ENCODE data around the gene LINS1.
"Not testable (repeated sequence)": the region's sequence is repeated elsewhere in the genome, so short reads cannot be mapped to it uniquely, and the experiment has no call there.

The LINS1 gene

GRCh38 chr15:100598655-100599054 lies 3.3 kb downstream of the LINS1 start:
- peak; percentile 15 for DNase-seq

GRCh38 chr15:100597862-100598261 lies 4.1 kb downstream of the LINS1 start:
- peak; percentile 29 for DNase-seq

DNA sequence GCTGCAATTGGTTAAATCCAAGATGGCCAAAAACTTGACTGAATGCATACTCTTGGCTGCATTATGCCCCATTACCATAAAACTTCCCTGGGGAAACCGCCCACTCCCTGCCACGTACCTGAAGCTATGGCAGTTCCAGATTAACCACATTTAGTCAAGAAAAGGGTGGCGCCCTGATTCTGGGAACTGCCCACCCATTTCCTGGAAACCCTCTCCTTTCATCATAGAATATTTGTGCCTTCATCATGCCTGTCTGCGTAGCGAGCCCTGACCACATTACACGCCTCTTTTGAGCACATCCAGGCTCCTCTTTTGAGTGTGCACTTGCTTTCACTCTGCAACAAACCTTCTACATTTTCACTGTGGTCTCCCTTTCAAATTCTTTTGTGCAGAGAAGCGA lies 5.2 kb downstream of the LINS1 start:
- DNase-seq = peak; percentile 96

DNA sequence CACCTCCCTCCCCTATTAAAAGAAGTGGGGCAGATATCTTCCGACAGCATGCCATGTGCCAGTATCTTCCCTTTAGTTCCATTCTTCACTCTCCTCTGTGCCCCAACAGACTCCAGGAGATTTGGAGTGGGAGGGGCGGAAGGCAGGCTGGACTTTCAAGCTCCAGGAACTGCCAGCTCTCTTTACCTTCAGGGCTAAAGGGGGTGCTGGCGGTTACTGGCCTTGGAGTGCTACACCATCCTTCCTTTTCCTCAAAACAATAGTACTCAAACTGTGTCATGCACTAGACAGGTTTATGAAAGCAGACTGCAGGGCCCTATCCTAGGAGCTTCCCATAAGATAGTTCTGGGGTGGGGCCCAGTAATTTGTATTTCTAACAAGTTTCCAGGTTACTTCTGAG lies 6.0 kb downstream of the LINS1 start:
- peak; percentile 27 for DNase-seq

DNA sequence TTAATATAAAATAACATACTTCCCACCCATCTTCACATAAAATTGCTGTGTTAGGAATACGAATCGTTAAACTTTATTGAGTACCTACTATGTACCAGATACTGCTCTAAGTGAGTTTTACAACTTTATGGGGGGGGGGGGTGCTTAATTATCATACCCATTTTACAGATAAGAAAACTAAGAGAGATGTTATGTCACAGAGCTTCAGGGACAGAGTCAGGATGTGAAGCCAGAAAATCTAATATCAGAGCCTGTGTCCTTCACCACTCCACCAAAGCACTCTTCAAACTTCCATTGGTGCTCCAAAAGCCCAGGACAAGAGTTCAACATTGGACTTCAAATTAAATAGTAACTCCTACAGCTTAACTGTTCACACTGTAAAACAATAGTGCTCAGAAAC lies 8.6 kb downstream of the LINS1 start:
- DNase-seq = no peak

- no peak for DNase-seq
Measured at GRCh38 chr15:100592898-100593297, 9.1 kb downstream of the LINS1 start.

GRCh38 chr15:100591835-100592234 lies 10.1 kb downstream of the LINS1 start:
- no peak for DNase-seq

DNA sequence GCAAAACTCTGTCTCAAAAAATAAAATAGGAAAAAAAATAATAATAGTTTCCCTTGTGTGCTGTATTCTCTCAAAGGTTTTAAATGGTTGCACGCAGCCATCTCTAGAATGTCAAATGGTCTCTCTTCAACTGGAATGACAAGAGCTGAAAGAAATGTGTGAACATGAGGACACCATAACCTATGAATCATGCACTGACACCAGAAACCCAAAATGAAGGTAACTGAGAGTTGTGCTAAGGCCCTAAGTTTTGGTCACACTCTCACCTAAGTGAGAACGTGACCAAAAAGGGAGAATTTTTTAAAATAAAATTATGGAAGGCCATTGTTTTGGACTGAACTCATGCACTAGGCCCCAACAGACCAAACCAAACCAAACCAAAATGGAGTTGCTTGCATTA lies 10.8 kb downstream of the LINS1 start:
- not testable (repeated sequence) for DNase-seq

- no peak for DNase-seq
Measured at GRCh38 chr15:100588638-100589242, 13.2 kb downstream of the LINS1 start.

DNA sequence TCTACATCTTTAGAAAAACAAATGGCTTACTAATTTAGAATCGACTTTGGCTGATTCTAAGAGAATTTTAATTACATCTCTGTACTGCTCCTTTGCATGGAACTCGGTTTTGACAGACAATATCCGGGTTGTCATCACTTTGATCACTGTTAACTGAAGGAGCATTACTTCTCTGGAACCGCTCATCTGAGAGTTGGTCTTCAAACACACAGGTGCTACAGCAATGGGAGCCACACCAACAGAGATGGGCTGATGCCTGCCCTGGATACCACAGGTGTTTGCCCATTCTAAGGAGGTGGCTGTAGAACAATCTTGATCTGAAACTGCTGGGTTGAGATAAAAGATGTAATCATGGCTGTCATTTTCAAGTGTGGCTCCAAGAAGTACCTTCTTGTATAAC lies 21.6 kb downstream of the LINS1 start:
- DNase-seq = no peak

- DNase-seq = no peak
Measured at GRCh38 chr15:100573526-100573925, 28.5 kb downstream of the LINS1 start.

DNA sequence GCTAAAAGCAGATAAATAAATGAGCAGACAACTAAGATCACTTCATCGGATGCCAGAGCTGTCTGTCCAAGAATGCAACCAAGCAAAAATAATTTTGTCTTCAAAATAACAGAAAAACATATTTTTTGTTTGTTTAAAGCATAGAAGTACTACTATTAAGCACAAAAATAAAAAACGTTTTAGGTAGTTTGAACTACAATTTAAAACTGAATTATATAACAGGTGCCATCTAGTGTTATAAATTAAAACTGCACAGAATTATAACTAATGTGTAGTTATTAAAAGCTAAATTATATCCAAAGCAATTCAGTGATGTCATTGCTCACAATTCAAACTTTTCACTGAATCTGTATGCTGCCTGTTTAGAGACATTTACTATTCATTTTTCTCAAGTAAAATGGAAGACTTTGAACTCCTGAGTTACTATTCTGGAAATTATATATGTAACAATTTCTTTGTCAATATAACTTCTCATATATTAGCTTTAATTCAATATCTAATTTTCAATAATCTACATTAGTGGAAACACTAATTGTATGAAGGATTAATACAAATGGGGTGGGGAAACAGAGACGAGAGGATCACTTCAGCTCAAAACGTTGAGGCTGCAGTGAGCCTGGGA lies 29.5 kb downstream of the LINS1 start:
- no peak for DNase-seq

DNA sequence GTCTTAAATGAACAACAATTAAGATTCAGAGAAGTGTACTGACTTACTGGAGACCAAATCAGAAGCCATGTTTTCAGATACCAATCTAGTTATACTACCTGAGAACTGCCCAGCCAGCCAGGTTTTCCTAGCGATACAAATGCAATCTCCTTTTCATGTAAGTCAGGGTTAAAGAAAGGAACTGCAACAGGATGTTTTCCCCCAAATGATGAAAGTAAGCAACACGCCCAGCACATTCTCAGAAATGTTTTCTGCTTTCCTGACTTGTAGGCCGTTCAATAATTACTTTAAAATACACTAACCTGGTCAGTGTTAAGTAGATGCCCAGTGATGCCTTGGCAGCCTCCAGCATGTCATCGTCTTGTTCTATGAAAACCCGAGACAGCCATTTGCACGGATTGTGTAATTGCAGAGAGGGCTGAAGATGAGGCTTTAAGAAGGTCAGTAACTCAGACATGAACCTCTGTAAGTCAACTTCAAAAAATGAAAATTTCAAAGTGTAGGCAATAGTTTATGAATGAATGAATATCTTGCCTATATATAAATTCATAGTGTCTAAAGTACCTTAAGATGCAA lies 30.3 kb downstream of the LINS1 start:
- DNase-seq = no peak

- no peak for DNase-seq
Measured at GRCh38 chr15:100570735-100571313, 31.2 kb downstream of the LINS1 start.

GRCh38 chr15:100570275-100570674 lies 31.7 kb downstream of the LINS1 start:
- DNase-seq = no peak

DNA sequence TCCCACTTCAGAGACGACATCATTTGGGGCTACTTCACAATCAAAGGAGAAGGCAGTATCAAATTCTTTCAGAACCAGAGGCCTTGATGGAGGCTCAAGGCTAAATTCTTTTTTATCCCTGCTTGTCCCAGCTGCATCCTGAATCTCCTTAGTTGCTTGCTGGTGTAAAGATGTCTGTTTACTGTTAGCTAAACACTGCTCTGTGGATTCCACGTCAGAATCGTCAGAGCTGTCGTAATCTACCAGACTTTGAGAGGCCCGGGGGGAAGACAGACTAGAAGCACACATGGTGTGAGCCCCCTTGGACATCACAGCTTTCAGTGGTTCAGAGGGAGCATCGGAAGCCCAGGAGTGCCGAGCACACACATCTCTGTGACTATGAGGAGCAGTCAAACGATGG lies 32.6 kb downstream of the LINS1 start:
- DNase-seq = no peak

GRCh38 chr15:100566850-100567628 lies 34.9 kb downstream of the LINS1 start:
- DNase-seq = no peak

- no peak for DNase-seq
Measured at GRCh38 chr15:100565591-100565990, 36.4 kb downstream of the LINS1 start.

GRCh38 chr15:100560323-100560722 lies 41.7 kb downstream of the LINS1 start:
- no peak for DNase-seq

- no peak for DNase-seq
Measured at GRCh38 chr15:100559330-100559729, 42.7 kb downstream of the LINS1 start.

- DNase-seq = no peak
Measured at GRCh38 chr15:100558771-100559254, 43.2 kb downstream of the LINS1 start.

DNA sequence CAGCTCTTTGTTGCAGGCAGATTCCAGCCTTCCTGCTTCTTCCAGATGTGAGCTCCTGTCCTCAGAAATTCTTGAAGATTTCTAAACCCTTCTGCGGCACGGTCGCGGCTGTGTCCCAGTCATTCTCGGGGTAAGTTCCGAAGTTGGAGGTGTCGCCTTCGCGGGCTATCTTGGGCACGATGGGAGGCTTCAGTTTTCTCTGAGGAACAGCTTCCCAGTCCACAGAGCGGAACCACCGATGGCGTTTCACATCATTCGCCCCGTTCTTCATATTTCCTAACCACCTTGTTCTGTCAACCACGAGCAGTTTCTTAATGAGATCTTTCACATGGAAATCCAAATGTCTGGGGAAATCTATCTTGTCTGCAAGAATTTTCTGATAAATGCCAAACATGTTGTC lies 48.5 kb downstream of the LINS1 start:
- no peak for DNase-seq

GRCh38 chr15:100547961-100548360 lies 54.0 kb downstream of the LINS1 start:
- no peak for DNase-seq
